Measurements from ENCODE around the gene LCA5L.
"Not testable (repeated sequence)": the region's sequence is repeated elsewhere in the genome, so short reads cannot be mapped to it uniquely, and the experiment has no call there.

Gene LCA5L

GRCh38 chr21:39386899-39387298 is 58.7 kb downstream of the LCA5L start:
- DNase-seq, result no peak

GRCh38 chr21:39386194-39386593 is 59.4 kb downstream of the LCA5L start:
- no peak for DNase-seq

- DNase-seq, result peak in 3 of 4 experiments; percentile 12 to 41 (median 23)
Observed at GRCh38 chr21:39385299-39386145, 60.1 kb downstream of the LCA5L start.

GRCh38 chr21:39384674-39385298 is 60.8 kb downstream of the LCA5L start:
- no peak for DNase-seq

- DNase-seq, result not testable (repeated sequence)
Observed at GRCh38 chr21:39382096-39382495, 63.5 kb downstream of the LCA5L start.

GRCh38 chr21:39381009-39381408 is 64.6 kb downstream of the LCA5L start:
- no peak for DNase-seq

- peak; percentile 52 to 80 (median 70) for DNase-seq
Observed at GRCh38 chr21:39379986-39380891, 65.3 kb downstream of the LCA5L start.

GRCh38 chr21:39377444-39378050 is 68.0 kb downstream of the LCA5L start:
- DNase-seq, result no peak

- DNase-seq, result no peak
Observed at GRCh38 chr21:39375446-39375845, 70.1 kb downstream of the LCA5L start.

- no peak for DNase-seq
Observed at GRCh38 chr21:39374046-39374445, 71.5 kb downstream of the LCA5L start.

- DNase-seq, result no peak
Observed at GRCh38 chr21:39373634-39374033, 71.9 kb downstream of the LCA5L start.

- not testable (repeated sequence) for DNase-seq
Observed at GRCh38 chr21:39369896-39370288, 75.7 kb downstream of the LCA5L start.

GRCh38 chr21:39367783-39368182 is 77.8 kb downstream of the LCA5L start:
- DNase-seq, result no peak

- DNase-seq, result no peak
Observed at GRCh38 chr21:39366563-39366962, 79.0 kb downstream of the LCA5L start.

GRCh38 chr21:39364949-39365348 is 80.6 kb downstream of the LCA5L start:
- no peak for DNase-seq

GRCh38 chr21:39363607-39364555 is 81.7 kb downstream of the LCA5L start:
- no peak for DNase-seq

- no peak for DNase-seq
Observed at GRCh38 chr21:39362733-39363132, 82.8 kb downstream of the LCA5L start.

- no peak for DNase-seq
Observed at GRCh38 chr21:39359382-39359781, 86.2 kb downstream of the LCA5L start.

Data from activated naive CD4-positive, alpha-beta T cell (primary cell).